B cell (primary cell): ENCODE measurements around the gene DYNLT2. TPM values are rescaled to one million over a fixed set of nuclear protein-coding genes. Genes with fewer than 3 reads are reported as not detected.

Experiments
- ATAC-seq: fragments of 200-7000 bp; cut with Tn5 transposase; one replicate; pipeline ENCODE4 v1.10.0; 2021; ENCODE audit warnings: low read depth, mild to moderate bottlenecking, moderate number of reproducible peaks, moderate library complexity
- CTCF ChIA-PET: fragments of 350-600 bp; sonication (Branson Sonifier 250); formaldehyde crosslinking; loops from one replicate; lab custom pipeline; 2021; ENCODE audit warnings: antibody characterized with exemption, inconsistent platforms; lab: Charles Lee
- POLR2A ChIA-PET: fragments of 350-600 bp; sonication (Branson Sonifier 250); formaldehyde crosslinking; loops from one replicate; lab custom pipeline; 2021; ENCODE audit warnings: antibody characterized with exemption; lab: Charles Lee
- DNase-seq: peaks from one replicate; pipeline ENCODE4 v3.0.0; 2013
- H2AFZ ChIP-seq: 2 replicates; pipeline ENCODE4 v1.6.1; 2012; ENCODE audit warnings: mild to moderate bottlenecking, low read depth, low read length; ENCODE audit not compliant: insufficient read depth, poor library complexity, severe bottlenecking
- H3K27ac ChIP-seq, 2 donors: 1 replicate in 1 of 2; 2 replicates in 1 of 2; pipeline ENCODE4 v1.5.1; 2012 to 2013; ENCODE audit warnings: low read length in 2 of 2, mild to moderate bottlenecking in 2 of 2, moderate library complexity in 1 of 2
- H3K27me3 ChIP-seq, 4 experiments: fragments of 200-600 bp in 1 of 4; sonication (generic) in 1 of 4; replicated peaks in 1 of 4; 1 replicate in 2 of 4; 2 replicates in 2 of 4; pipeline versions ENCODE4 v1.6.1 to v1.7.0; 2013 to 2016; ENCODE audit warnings: low read length in 3 of 4, mild to moderate bottlenecking in 2 of 4, mixed read lengths in 1 of 4, moderate library complexity in 1 of 4; ENCODE audit not compliant: insufficient read depth in 4 of 4, control insufficient read depth in 3 of 4; ENCODE audit errors: control extremely low read depth in 1 of 4
- H3K36me3 ChIP-seq, 2 experiments: replicated peaks in 1 of 2; 1 replicate in 1 of 2; 2 replicates in 1 of 2; pipeline versions ENCODE4 v1.6.1 to v1.7.1; 2013; ENCODE audit warnings: low read length in 1 of 2; ENCODE audit not compliant: insufficient read depth in 2 of 2, control insufficient read depth in 1 of 2; ENCODE audit errors: control extremely low read depth in 1 of 2, extremely low read depth in 1 of 2
- H3K4me1 ChIP-seq, 2 donors: fragments of 200-600 bp in 1 of 2; sonication (generic) in 1 of 2; 1 replicate in 1 of 2; 2 replicates in 1 of 2; pipeline versions ENCODE4 v1.5.1 to v1.6.1; 2013 to 2017; ENCODE audit warnings: low read length in 2 of 2; ENCODE audit not compliant: control insufficient read depth in 2 of 2, insufficient read depth in 2 of 2
- H3K4me2 ChIP-seq: replicated peaks from 2 replicates; pipeline ENCODE3; 2012; ENCODE audit warnings: mild to moderate bottlenecking, low read depth, low read length; ENCODE audit not compliant: poor library complexity, severe bottlenecking
- H3K4me3 ChIP-seq, 5 experiments: fragments of 200-600 bp in 1 of 5; sonication (generic) in 1 of 5; 1 replicate in 3 of 5; 2 replicates in 2 of 5; pipeline versions ENCODE4 v1.5.1 to v1.7.0; 2011 to 2016; ENCODE audit warnings: low read length in 4 of 5, mild to moderate bottlenecking in 4 of 5, low read depth in 2 of 5, control low read depth in 1 of 5, moderate library complexity in 1 of 5; ENCODE audit not compliant: insufficient read depth in 1 of 5; ENCODE audit errors: control extremely low read depth in 1 of 5, extremely low read depth in 1 of 5
- H3K79me2 ChIP-seq: fragments of 200-600 bp; sonication (generic); one replicate; pipeline ENCODE4 v1.6.0; 2016; ENCODE audit warnings: low read length; ENCODE audit not compliant: control insufficient read depth, insufficient read depth
- H3K9ac ChIP-seq: fragments of 200-600 bp; sonication (generic); 2 replicates; pipeline ENCODE4 v1.6.1; 2017; ENCODE audit warnings: mild to moderate bottlenecking, low read length, moderate library complexity
- H3K9me3 ChIP-seq, 3 donors: one replicate each; pipeline versions ENCODE4 v1.6.1 to v1.7.1; 2013; ENCODE audit warnings: low read length in 2 of 3; ENCODE audit not compliant: control insufficient read depth in 2 of 3, insufficient read depth in 1 of 3; ENCODE audit errors: control extremely low read depth in 1 of 3
- H4K20me1 ChIP-seq: 2 replicates; pipeline ENCODE4 v1.6.0; 2012; ENCODE audit warnings: mild to moderate bottlenecking, low read length; ENCODE audit not compliant: insufficient read depth, control insufficient read depth, poor library complexity, severe bottlenecking
- H3K27ac Mint-ChIP-seq: one replicate; pipeline ENCODE4 v1.8.0; 2021; ENCODE audit warnings: mixed read lengths
- H3K27me3 Mint-ChIP-seq: one replicate; pipeline ENCODE4 v1.8.0; 2021; ENCODE audit warnings: mixed read lengths
- H3K4me1 Mint-ChIP-seq: one replicate; pipeline ENCODE4 v1.8.0; 2021; ENCODE audit warnings: mixed read lengths
- H3K4me3 Mint-ChIP-seq: one replicate; pipeline ENCODE4 v1.8.0; 2021; ENCODE audit warnings: mixed read lengths
- H3K9me3 Mint-ChIP-seq: one replicate; pipeline ENCODE4 v1.8.0; 2022; ENCODE audit warnings: mixed read lengths; ENCODE audit not compliant: insufficient read depth
- EZH2 ChIP-seq: IDR thresholded peaks from 2 replicates; pipeline ENCODE4 v1.6.1; 2012; ENCODE audit warnings: borderline replicate concordance, low read depth, mild to moderate bottlenecking, moderate library complexity, low read length; ENCODE audit not compliant: insufficient read depth, poor library complexity, severe bottlenecking
- WGBS: methylation state at CpG from one replicate; pipeline ENCODE4 v1.1.5; 2013; ENCODE audit warnings: missing lambda C conversion rate; ENCODE audit not compliant: insufficient coverage; 5-methylcytosine and 5-hydroxymethylcytosine counted together
- intact Hi-C: fragments of 100-400 bp; cut with micrococcal nuclease; formaldehyde crosslinking; loops from one replicate; pipeline ENCODE4 v1.10.0; 2022
- polyA plus RNA-seq: library from polyadenylated mRNA; depleted of rRNA; stranded (reverse); fragments of >200 nt; gene quantifications from 2 replicates; pipeline ENCODE4 v1.2.3, GENCODE V29; 2012
- total RNA-seq, 2 donors: library from RNA; stranded (reverse); fragments of 120-200 nt in 1 of 2; gene quantifications; 1 replicate in 1 of 2; 2 replicates in 1 of 2; pipeline versions ENCODE4 v1.2.3 to v1.2.4, GENCODE V29; 2013 to 2022
- TF ChIP-seq, protein P1 (sequence below): fragments of 200-600 bp; IDR thresholded peaks from one replicate; pipeline ENCODE4 v1.8.0; 2022; ENCODE audit warnings: antibody characterized with exemption, mild to moderate bottlenecking

DYNLT2 gene
- total and polyA plus RNA-seq, 2 donors (not counting 1 experiment from before 2014, with no cell fraction given): 2.4 to 7.2 TPM

DNA sequence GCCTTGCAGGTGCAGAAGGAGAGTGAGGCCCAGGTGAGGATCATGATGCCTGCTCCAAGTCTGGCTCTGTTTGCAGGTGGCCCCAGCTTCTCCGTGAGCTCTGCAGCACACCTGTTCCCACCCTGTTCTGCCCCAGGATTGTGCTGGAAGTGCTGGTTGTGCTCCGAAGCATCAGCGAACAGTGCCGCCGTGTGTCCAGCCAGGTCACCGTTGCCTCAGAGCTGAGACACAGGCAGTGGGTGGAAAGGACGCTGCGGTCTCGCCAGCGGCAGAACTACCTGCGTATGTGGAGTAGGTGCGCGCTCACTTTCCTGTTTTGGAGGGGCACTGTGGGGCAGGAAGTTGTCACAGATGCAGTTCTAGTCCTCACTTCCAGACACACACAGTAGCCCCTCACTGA is 25.0 kb upstream of the DYNLT2 start:
- H3K4me1 Mint-ChIP-seq: no peaks in the 10 kb centered on the region
- H3K9ac ChIP-seq: no peak overlapping the region
- H3K4me3 Mint-ChIP-seq: no peak overlapping the region
- no peak overlapping the region for H3K27ac Mint-ChIP-seq
- no peaks in the 10 kb centered on the region for H3K27me3 Mint-ChIP-seq
- DNase-seq (no peak), ATAC-seq (no peak)
- H3K36me3 ChIP-seq: peaks cover 15 to 49% of the 10 kb centered on the region in 2 experiments
- no peaks in the 10 kb centered on the region for H3K4me1 ChIP-seq
- H3K9me3 Mint-ChIP-seq: no peaks in the 10 kb centered on the region
- H3K27ac ChIP-seq: no peak overlapping the region
- no peak overlapping the region for H3K4me3 ChIP-seq
- H3K4me2 ChIP-seq: no peak overlapping the region
- H3K27me3 ChIP-seq: no peaks in the 10 kb centered on the region
- intact Hi-C loops: no loop called here
- ChIA-PET POLR2A (no interaction called here), CTCF (no interaction called here)
- H3K79me2 ChIP-seq: no peaks in the 10 kb centered on the region
- 98% methylated on average over 13 of the region's 13 CpGs for WGBS
- no peaks in the 10 kb centered on the region for H4K20me1 ChIP-seq
- no peaks in the 10 kb centered on the region for H3K9me3 ChIP-seq
- H2AFZ ChIP-seq: no peak overlapping the region
- TF ChIP-seq, protein P1, sequence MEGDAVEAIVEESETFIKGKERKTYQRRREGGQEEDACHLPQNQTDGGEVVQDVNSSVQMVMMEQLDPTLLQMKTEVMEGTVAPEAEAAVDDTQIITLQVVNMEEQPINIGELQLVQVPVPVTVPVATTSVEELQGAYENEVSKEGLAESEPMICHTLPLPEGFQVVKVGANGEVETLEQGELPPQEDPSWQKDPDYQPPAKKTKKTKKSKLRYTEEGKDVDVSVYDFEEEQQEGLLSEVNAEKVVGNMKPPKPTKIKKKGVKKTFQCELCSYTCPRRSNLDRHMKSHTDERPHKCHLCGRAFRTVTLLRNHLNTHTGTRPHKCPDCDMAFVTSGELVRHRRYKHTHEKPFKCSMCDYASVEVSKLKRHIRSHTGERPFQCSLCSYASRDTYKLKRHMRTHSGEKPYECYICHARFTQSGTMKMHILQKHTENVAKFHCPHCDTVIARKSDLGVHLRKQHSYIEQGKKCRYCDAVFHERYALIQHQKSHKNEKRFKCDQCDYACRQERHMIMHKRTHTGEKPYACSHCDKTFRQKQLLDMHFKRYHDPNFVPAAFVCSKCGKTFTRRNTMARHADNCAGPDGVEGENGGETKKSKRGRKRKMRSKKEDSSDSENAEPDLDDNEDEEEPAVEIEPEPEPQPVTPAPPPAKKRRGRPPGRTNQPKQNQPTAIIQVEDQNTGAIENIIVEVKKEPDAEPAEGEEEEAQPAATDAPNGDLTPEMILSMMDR: no peak

DNA sequence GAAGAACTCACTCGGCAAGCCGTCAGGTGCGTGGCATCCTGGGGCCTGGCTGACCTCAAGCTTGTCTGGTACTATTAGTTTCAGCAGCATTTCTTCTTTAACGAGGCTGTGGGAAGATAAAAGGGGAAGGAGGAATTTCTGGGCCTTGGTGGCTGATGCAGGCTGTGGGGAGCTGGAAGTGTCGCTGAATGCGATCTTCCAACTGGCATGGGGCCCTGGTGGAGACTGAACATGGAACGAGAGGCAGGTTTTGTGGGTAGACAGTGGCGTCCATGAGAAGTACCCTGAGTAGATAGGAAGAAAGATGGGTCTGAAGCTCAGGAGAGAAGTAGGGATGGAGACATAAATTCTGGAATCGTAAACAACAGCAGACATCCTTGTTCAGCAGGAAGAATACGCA is 23.9 kb upstream of the DYNLT2 start:
- CTCF ChIA-PET: no interaction called here

More for the DNA sequence above, 23.9 kb upstream of the DYNLT2 start:
- no peak overlapping the region for H3K4me2 ChIP-seq
- H3K9me3 Mint-ChIP-seq: no peaks in the 10 kb centered on the region
- no peaks in the 10 kb centered on the region for H3K79me2 ChIP-seq
- no peak overlapping the region for H3K4me3 ChIP-seq
- H3K9ac ChIP-seq: no peak overlapping the region
- H4K20me1 ChIP-seq: no peaks in the 10 kb centered on the region
- H3K9me3 ChIP-seq: no peaks in the 10 kb centered on the region
- no peak overlapping the region for H3K4me3 Mint-ChIP-seq
- TF ChIP-seq, protein P1: no peak
- no peak for TF ChIP-seq EZH2
- no peak for ATAC-seq
- H3K27me3 ChIP-seq: no peaks in the 10 kb centered on the region
- no peak overlapping the region for H3K27ac Mint-ChIP-seq
- H3K4me1 Mint-ChIP-seq: no peaks in the 10 kb centered on the region
- no peak overlapping the region for H2AFZ ChIP-seq
- H3K27me3 Mint-ChIP-seq: no peaks in the 10 kb centered on the region
- H3K27ac ChIP-seq: no peak overlapping the region
- H3K36me3 ChIP-seq: peaks cover 12 to 50% of the 10 kb centered on the region in 2 experiments
- no peaks in the 10 kb centered on the region for H3K4me1 ChIP-seq
- intact Hi-C loops: no loop called here
- no peak for DNase-seq
- 97% methylated on average over 10 of the region's 10 CpGs for WGBS
- POLR2A ChIA-PET: no interaction called here
